Endothelial cell of umbilical vein (primary cell): ENCODE data around the gene ADI1. TPM values are rescaled to one million over a fixed set of nuclear protein-coding genes. Genes with fewer than 3 reads are reported as not detected.

Experiments used
- BruUV-seq: library from RNA; stranded (reverse); fragments of 400-500 nt; replicated peaks from 2 replicates; lab custom pipeline; 2021; lab: Mats Ljungman, UMichigan
- CTCF ChIA-PET: fragments of 300-600, 350-600 bp; sonication (Branson Sonifier 250); formaldehyde crosslinking; loops from one replicate; lab custom pipeline; 2021; ENCODE audit warnings: antibody characterized with exemption, inconsistent platforms; lab: Charles Lee
- POLR2A ChIA-PET: fragments of 300-600, 350-600 bp; sonication (Branson Sonifier 250); formaldehyde crosslinking; loops from one replicate; lab custom pipeline; 2021; ENCODE audit warnings: antibody characterized with exemption, inconsistent platforms; lab: Charles Lee
- DNase-seq: peaks from one replicate; pipeline ENCODE4 v3.0.0-alpha.2; 2011; ENCODE audit warnings: low read depth, low spot score
- FAIRE-seq: peaks from 2 replicates; lab custom pipeline; 2011; peaks lifted over from hg19 to GRCh38; lab: Jason Lieb, UNC
- H2AFZ ChIP-seq: 2 replicates; pipeline ENCODE4 v1.6.0; 2012; ENCODE audit warnings: low read depth, low read length, control low read depth, inconsistent platforms
- H3K27ac ChIP-seq: 2 replicates; pipeline ENCODE4 v1.5.1; 2011; ENCODE audit warnings: low read depth, mild to moderate bottlenecking, control low read depth, low read length, moderate library complexity; ENCODE audit not compliant: insufficient read depth
- H3K27me3 ChIP-seq, 2 experiments: 2 replicates each; pipeline versions ENCODE4 v1.6.0 to v1.6.1; 2011; ENCODE audit warnings: low read length in 2 of 2, mixed read lengths in 1 of 2; ENCODE audit not compliant: control insufficient read depth in 2 of 2, insufficient read depth in 2 of 2
- H3K36me3 ChIP-seq, 2 experiments: 2 replicates in 1 of 2; 3 replicates in 1 of 2; pipeline ENCODE4 v1.5.1; 2011; ENCODE audit warnings: low read length in 2 of 2, mild to moderate bottlenecking in 1 of 2, moderate library complexity in 1 of 2; ENCODE audit not compliant: control insufficient read depth in 2 of 2, insufficient read depth in 2 of 2; ENCODE audit errors: extremely low read depth in 1 of 2
- H3K4me1 ChIP-seq: 3 replicates; pipeline ENCODE4 v1.5.1; 2011; ENCODE audit warnings: mild to moderate bottlenecking, low read length; ENCODE audit not compliant: control insufficient read depth, insufficient read depth; ENCODE audit errors: extremely low read depth
- H3K4me2 ChIP-seq: 2 replicates; pipeline ENCODE4 v1.6.1; 2011; ENCODE audit warnings: low read length, control low read depth, mixed read lengths; ENCODE audit not compliant: insufficient read depth
- H3K4me3 ChIP-seq, 3 experiments: fragments of 200-600 bp in 1 of 3; sonication (generic), shearing (Covaris generic) in 1 of 3; replicated peaks in 1 of 3; 2 replicates each; pipeline ENCODE4 v1.5.1; 2011 to 2016; ENCODE audit warnings: control low read depth in 3 of 3, low read length in 3 of 3, mild to moderate bottlenecking in 2 of 3, inconsistent platforms in 1 of 3, low read depth in 1 of 3, moderate library complexity in 1 of 3; ENCODE audit not compliant: insufficient read depth in 1 of 3
- H3K79me2 ChIP-seq: 2 replicates; pipeline ENCODE4 v1.6.0; 2012; ENCODE audit warnings: low read length, inconsistent platforms; ENCODE audit not compliant: control insufficient read depth, insufficient read depth
- H3K9ac ChIP-seq: replicated peaks from 2 replicates; pipeline ENCODE3; 2011; ENCODE audit warnings: low read length, control low read depth; ENCODE audit not compliant: insufficient read depth; ENCODE audit errors: extremely low read depth
- H3K9me1 ChIP-seq: replicated peaks from 3 replicates; pipeline ENCODE4 v1.6.0; 2011; ENCODE audit warnings: mild to moderate bottlenecking, low read length; ENCODE audit not compliant: control insufficient read depth, insufficient read depth; ENCODE audit errors: extremely low read depth
- H3K9me3 ChIP-seq: replicated peaks from 2 replicates; pipeline ENCODE4 v1.5.1; 2012; ENCODE audit warnings: low read length, inconsistent platforms; ENCODE audit not compliant: control insufficient read depth, insufficient read depth
- H4K20me1 ChIP-seq: replicated peaks from 2 replicates; pipeline ENCODE3; 2011; ENCODE audit warnings: mild to moderate bottlenecking, low read length; ENCODE audit not compliant: control insufficient read depth, insufficient read depth; ENCODE audit errors: extremely low read depth
- CTCF ChIP-seq, 2 donors: IDR thresholded peaks; 1 replicate in 1 of 2; 2 replicates in 1 of 2; pipeline ENCODE4 v1.5.1; 2011; ENCODE audit warnings: low read length in 2 of 2, mild to moderate bottlenecking in 2 of 2, moderate library complexity in 2 of 2, control low read depth in 1 of 2, inconsistent platforms in 1 of 2, low read depth in 1 of 2; ENCODE audit not compliant: insufficient read depth in 1 of 2; ENCODE audit errors: extremely low read depth in 1 of 2
- EZH2 ChIP-seq: IDR thresholded peaks from 2 replicates; pipeline ENCODE4 v1.6.1; 2012; ENCODE audit warnings: borderline replicate concordance, low read depth, mild to moderate bottlenecking, moderate library complexity, low read length, inconsistent platforms; ENCODE audit not compliant: severe bottlenecking
- FOS ChIP-seq: IDR thresholded peaks from 2 replicates; pipeline ENCODE4 v1.6.1; 2011; ENCODE audit warnings: mild to moderate bottlenecking, low read length, moderate library complexity, borderline replicate concordance; ENCODE audit not compliant: insufficient read depth
- GATA2 ChIP-seq: IDR thresholded peaks from 2 replicates; pipeline ENCODE4 v1.7.0; 2011; ENCODE audit warnings: low read depth, mild to moderate bottlenecking, moderate library complexity, mixed read lengths, low read length; ENCODE audit not compliant: insufficient read length, insufficient read depth
- JUN ChIP-seq: IDR thresholded peaks from 2 replicates; pipeline ENCODE4 v1.6.1; 2011; ENCODE audit warnings: borderline replicate concordance, low read depth; ENCODE audit not compliant: insufficient read length, insufficient read depth
- POLR2A ChIP-seq: IDR thresholded peaks from 2 replicates; pipeline ENCODE4 v1.6.1; 2012; ENCODE audit warnings: low read depth, mild to moderate bottlenecking, control low read depth, low read length
- POLR2AphosphoS5 ChIP-seq: IDR thresholded peaks from 2 replicates; pipeline ENCODE4 v1.6.1; 2012; ENCODE audit warnings: low read depth, mild to moderate bottlenecking, control low read depth, low read length, moderate library complexity; ENCODE audit not compliant: insufficient read depth
- dilution Hi-C: fragments of 300-500 bp; cut with MboI; formaldehyde crosslinking; loops from one replicate; pipeline ENCODE4 v1.15.0; 2019; ENCODE audit warnings: low sequenced_read_pairs; ENCODE audit not compliant: extremely low pct_ligation_motif_present
- intact Hi-C: fragments of 100-400 bp; cut with micrococcal nuclease; formaldehyde crosslinking; loops from one replicate; pipeline ENCODE4 v1.10.0; 2022
- polyA plus RNA-seq, 4 experiments: library from polyadenylated mRNA; depleted of rRNA in 3 of 4; stranded (reverse) in 3 of 4; unstranded in 1 of 4; fragments of >200 nt; gene quantifications; 2 replicates each; pipeline versions ENCODE4 v1.2.1 to v1.2.3, GENCODE V29; 2011 to 2012; ENCODE audit warnings: missing spikeins in 1 of 4
- total RNA-seq: library from RNA; stranded (reverse); gene quantifications from 2 replicates; pipeline ENCODE4 v1.2.3, GENCODE V29; 2021
- TF ChIP-seq, protein P1 (sequence below): IDR thresholded peaks from 2 replicates; pipeline ENCODE4 v1.6.1; 2011; ENCODE audit not compliant: insufficient read depth, insufficient read length

Gene ADI1
- total and polyA plus RNA-seq, 2 donors (not counting 3 experiments of a cell fraction or from before 2014, with no cell fraction given) = 38.6 to 49.7 TPM

DNA sequence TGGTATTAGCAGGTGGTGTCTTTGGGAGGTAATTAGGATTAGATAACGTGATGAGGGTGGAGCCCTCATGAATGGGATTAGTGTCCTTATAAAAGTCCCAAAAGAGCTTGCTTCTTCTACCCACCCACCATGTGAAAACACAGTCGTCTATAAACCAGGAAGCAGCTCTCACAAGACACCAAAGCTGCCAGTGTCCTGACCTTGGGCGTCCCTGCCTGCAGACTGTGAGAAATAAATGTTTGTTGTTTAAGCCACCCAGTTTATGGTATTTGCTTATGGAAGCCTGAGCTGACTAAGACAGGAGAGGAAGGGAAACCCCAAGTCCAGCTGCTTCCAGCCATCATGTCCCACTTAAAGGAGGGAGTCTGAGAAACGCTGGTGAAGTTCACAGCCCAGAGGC lies 13.6 kb downstream of the ADI1 start:
- CTCF ChIA-PET = interaction anchor here (1.6 to 2.5 kb wide), 4 partner anchors 8 to 43 kb away, joined by 3 to 10 read pairs (median 8); no protein-coding TSS in a partner anchor
- POLR2A ChIA-PET = interaction anchor here (1.7 kb wide), 1 partner anchor 13 kb away, joined by 8 read pairs; no protein-coding TSS in a partner anchor
- FAIRE-seq (peak; percentile 33), DNase-seq (peak; percentile 83)
- no peak overlapping the region for H3K4me3 ChIP-seq
- intact Hi-C loops = no loop called here
- H3K27me3 ChIP-seq = no peaks in the 10 kb centered on the region
- H3K79me2 ChIP-seq = no peaks in the 10 kb centered on the region
- H3K9ac ChIP-seq = no peak overlapping the region
- no peak overlapping the region for H3K4me2 ChIP-seq
- no peaks in the 10 kb centered on the region for H3K9me1 ChIP-seq
- H3K27ac ChIP-seq = no peak overlapping the region
- no TSS peak for BruUV-seq
- no peaks in the 10 kb centered on the region for H3K4me1 ChIP-seq
- no peak overlapping the region for H2AFZ ChIP-seq
- dilution Hi-C loops = no loop called here
- peaks cover 1 to 7% of the 10 kb centered on the region in 2 experiments for H3K36me3 ChIP-seq
- no peaks in the 10 kb centered on the region for H3K9me3 ChIP-seq
- no peaks in the 10 kb centered on the region for H4K20me1 ChIP-seq
- TF ChIP-seq FOS = no peak
- no peak for TF ChIP-seq POLR2AphosphoS5
- TF ChIP-seq GATA2 = no peak
- no peak for TF ChIP-seq POLR2A
- no peak for TF ChIP-seq EZH2
- TF ChIP-seq CTCF (IDR thresholded peaks at IDR 0.05; ENCODE audit: extremely low read depth in 1 of 2, insufficient read depth in 1 of 2, low read depth in 1 of 2, low read length in 2 of 2) = no peak
- TF ChIP-seq JUN = no peak
- TF ChIP-seq, protein P1, sequence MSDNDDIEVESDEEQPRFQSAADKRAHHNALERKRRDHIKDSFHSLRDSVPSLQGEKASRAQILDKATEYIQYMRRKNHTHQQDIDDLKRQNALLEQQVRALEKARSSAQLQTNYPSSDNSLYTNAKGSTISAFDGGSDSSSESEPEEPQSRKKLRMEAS = no peak
